Measurements from ENCODE around the gene STAM.

- TF ChIP-seq, protein P1, sequence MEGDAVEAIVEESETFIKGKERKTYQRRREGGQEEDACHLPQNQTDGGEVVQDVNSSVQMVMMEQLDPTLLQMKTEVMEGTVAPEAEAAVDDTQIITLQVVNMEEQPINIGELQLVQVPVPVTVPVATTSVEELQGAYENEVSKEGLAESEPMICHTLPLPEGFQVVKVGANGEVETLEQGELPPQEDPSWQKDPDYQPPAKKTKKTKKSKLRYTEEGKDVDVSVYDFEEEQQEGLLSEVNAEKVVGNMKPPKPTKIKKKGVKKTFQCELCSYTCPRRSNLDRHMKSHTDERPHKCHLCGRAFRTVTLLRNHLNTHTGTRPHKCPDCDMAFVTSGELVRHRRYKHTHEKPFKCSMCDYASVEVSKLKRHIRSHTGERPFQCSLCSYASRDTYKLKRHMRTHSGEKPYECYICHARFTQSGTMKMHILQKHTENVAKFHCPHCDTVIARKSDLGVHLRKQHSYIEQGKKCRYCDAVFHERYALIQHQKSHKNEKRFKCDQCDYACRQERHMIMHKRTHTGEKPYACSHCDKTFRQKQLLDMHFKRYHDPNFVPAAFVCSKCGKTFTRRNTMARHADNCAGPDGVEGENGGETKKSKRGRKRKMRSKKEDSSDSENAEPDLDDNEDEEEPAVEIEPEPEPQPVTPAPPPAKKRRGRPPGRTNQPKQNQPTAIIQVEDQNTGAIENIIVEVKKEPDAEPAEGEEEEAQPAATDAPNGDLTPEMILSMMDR (IDR thresholded peaks at IDR 0.05): no peak
- TF ChIP-seq EP300 (IDR thresholded peaks at IDR 0.05) (no peak), POLR2A (IDR thresholded peaks at IDR 0.05) (no peak), POLR2AphosphoS5 (IDR thresholded peaks at IDR 0.05) (no peak)
Measured at GRCh38 chr10:17712717-17713471, 68.9 kb downstream of the STAM start.
